HEK293 (cell line): ENCODE results near the gene EN1.

ENCODE experiments used
- CTCF ChIA-PET: fragments of 350-600 bp; formaldehyde crosslinking; extraction: SDS; loops from one replicate; lab custom pipeline; 2021; ENCODE audit warnings: antibody characterized with exemption; lab: Yijun Ruan, JAX
- POLR2A ChIA-PET: fragments of 300-600 bp; formaldehyde crosslinking; extraction: SDS; loops from one replicate; lab custom pipeline; 2020; ENCODE audit warnings: antibody characterized with exemption, inconsistent platforms; lab: Yijun Ruan, JAX
- H3K27ac ChIP-seq: fragments of 200-500 bp; sonication (Bioruptor generic); 2 replicates; pipeline ENCODE4 v1.5.1; 2014; ENCODE audit warnings: low read depth, low read length, control low read depth, inconsistent platforms; ENCODE audit errors: extremely low read depth
- H3K36me3 ChIP-seq, 2 experiments: fragments of 200-500 bp in 1 of 2; sonication (Bioruptor generic) in 1 of 2; 1 replicate in 1 of 2; 2 replicates in 1 of 2; pipeline ENCODE4 v1.5.1; 2014 to 2017; ENCODE audit warnings: inconsistent platforms in 2 of 2, low read length in 2 of 2; ENCODE audit not compliant: control insufficient read depth in 2 of 2, insufficient read depth in 1 of 2
- H3K4me1 ChIP-seq: fragments of 200-500 bp; sonication (Bioruptor generic); 2 replicates; pipeline ENCODE4 v1.5.1; 2014; ENCODE audit warnings: mild to moderate bottlenecking, low read length, inconsistent platforms; ENCODE audit not compliant: control insufficient read depth, insufficient read depth
- H3K4me3 ChIP-seq: 2 replicates; pipeline ENCODE4 v1.5.1; 2011; ENCODE audit warnings: low read depth, mild to moderate bottlenecking, control low read depth, low read length, moderate library complexity
- H3K9me3 ChIP-seq: fragments of 200-500 bp; sonication (Bioruptor generic); 2 replicates; pipeline ENCODE4 v1.5.1; 2014; ENCODE audit warnings: low read depth, low read length, inconsistent platforms; ENCODE audit not compliant: control insufficient read depth, insufficient read depth
- IKZF3 ChIP-seq: fragments of 450-650 bp; IDR thresholded peaks from 2 replicates; pipeline ENCODE4 v1.5.0; 2018; ENCODE audit warnings: missing biosample characterization, mild to moderate bottlenecking, missing genetic modification characterization, moderate library complexity
- SETDB1 ChIP-seq: IDR thresholded peaks from one replicate; pipeline ENCODE4 v1.6.1; 2017; ENCODE audit warnings: mild to moderate bottlenecking, low read length, moderate library complexity, mixed read lengths; ENCODE audit not compliant: insufficient read length
- SP2 ChIP-seq: fragments of 450-650 bp; formaldehyde crosslinking; IDR thresholded peaks from 2 replicates; pipeline ENCODE4 v1.5.1; 2016; ENCODE audit warnings: missing biosample characterization, missing genetic modification characterization
- ZBTB21 ChIP-seq: fragments of 450-650 bp; formaldehyde crosslinking; IDR thresholded peaks from 2 replicates; pipeline ENCODE4 v1.5.1; 2017; ENCODE audit warnings: missing biosample characterization, missing genetic modification characterization
- ZNF155 ChIP-seq: fragments of 450-650 bp; formaldehyde crosslinking; IDR thresholded peaks from 2 replicates; pipeline ENCODE4 v1.5.1; 2016; ENCODE audit warnings: missing biosample characterization, missing genetic modification characterization
- ZNF174 ChIP-seq: fragments of 450-650 bp; formaldehyde crosslinking; IDR thresholded peaks from 2 replicates; pipeline ENCODE4 v1.5.0; 2017; ENCODE audit warnings: missing biosample characterization, mild to moderate bottlenecking, missing genetic modification characterization
- ZNF202 ChIP-seq: fragments of 450-650 bp; formaldehyde crosslinking; IDR thresholded peaks from 2 replicates; pipeline ENCODE4 v1.5.1; 2016; ENCODE audit warnings: missing biosample characterization, missing genetic modification characterization, borderline replicate concordance
- ZNF302 ChIP-seq: fragments of 450-650 bp; formaldehyde crosslinking; IDR thresholded peaks from 2 replicates; pipeline ENCODE4 v1.5.1; 2016; ENCODE audit warnings: missing biosample characterization, missing genetic modification characterization, low read depth
- ZNF366 ChIP-seq: fragments of 450-650 bp; formaldehyde crosslinking; conservative IDR thresholded peaks from 2 replicates; pipeline ENCODE4 v1.5.1; 2016; ENCODE audit warnings: missing biosample characterization, missing genetic modification characterization
- ZNF488 ChIP-seq: fragments of 450-650 bp; formaldehyde crosslinking; IDR thresholded peaks from 2 replicates; pipeline ENCODE4 v1.5.1; 2016; ENCODE audit warnings: missing biosample characterization, missing genetic modification characterization
- ZNF518A ChIP-seq: fragments of 450-650 bp; formaldehyde crosslinking; conservative IDR thresholded peaks from 2 replicates; pipeline ENCODE4 v1.5.1; 2016; ENCODE audit warnings: low read depth, missing biosample characterization, missing genetic modification characterization
- ZNF658 ChIP-seq: fragments of 450-650 bp; formaldehyde crosslinking; IDR thresholded peaks from 2 replicates; pipeline ENCODE4; 2016; ENCODE audit warnings: missing biosample characterization, missing genetic modification characterization
- ZNF843 ChIP-seq: fragments of 450-650 bp; formaldehyde crosslinking; IDR thresholded peaks from 2 replicates; pipeline ENCODE4 v1.5.1; 2016; ENCODE audit warnings: missing biosample characterization, missing genetic modification characterization
- ZXDB ChIP-seq: fragments of 450-650 bp; formaldehyde crosslinking; IDR thresholded peaks from 2 replicates; pipeline ENCODE4 v1.5.1; 2016; ENCODE audit warnings: missing biosample characterization, missing genetic modification characterization
- TF ChIP-seq, protein P1 (sequence below): fragments of 450-650 bp; formaldehyde crosslinking; IDR thresholded peaks from 2 replicates; pipeline ENCODE4 v1.5.1; 2017; ENCODE audit warnings: missing biosample characterization, missing genetic modification characterization

EN1 gene

DNA sequence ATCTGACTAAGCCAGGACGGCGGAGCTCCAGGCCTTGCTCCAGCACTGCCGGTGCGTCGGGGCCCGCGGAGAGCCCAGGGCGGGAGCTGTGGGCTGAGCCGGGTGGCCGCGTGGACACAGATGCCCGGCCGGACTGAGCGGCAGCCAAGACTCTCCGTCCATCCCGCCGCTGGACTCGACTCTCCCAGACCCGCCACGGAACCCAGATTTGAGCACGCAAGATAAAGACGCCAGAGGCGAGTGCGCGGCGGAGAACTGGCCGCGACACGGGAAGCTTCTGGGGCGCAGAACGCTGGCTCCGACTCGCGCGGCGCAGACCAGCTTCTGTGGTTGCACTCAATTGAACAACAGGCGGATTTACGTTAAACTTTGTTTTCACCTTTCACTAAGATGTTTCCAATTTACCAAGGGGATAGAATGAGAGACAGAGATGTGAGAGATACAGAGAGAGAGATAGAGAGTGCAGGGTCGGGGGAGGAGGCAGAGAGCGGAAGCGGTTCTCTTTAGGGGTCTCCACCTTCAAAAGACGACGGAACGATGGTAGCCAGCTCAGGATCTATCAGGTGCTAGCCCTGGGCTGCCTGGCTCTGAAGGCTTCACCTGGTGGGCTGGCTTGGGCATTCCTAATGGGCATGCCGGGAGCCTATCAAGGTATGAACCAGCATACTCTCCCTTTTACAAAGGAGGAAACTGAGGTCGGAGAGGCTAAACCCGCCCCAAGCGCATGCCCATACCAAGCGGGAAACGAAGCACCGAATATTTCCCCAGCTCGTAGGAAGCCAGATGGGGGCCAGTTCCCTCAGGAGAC, 10.4 kb upstream of the EN1 start:
- no peaks in the 10 kb centered on the region for H3K9me3 ChIP-seq
- ChIA-PET POLR2A (no interaction called here), CTCF (interaction anchor here (0.6 to 1.7 kb wide), 2 partner anchors 450 to 636 kb away, joined by 3 to 8 read pairs; no protein-coding TSS in a partner anchor)
- H3K4me3 ChIP-seq: no peak overlapping the region
- H3K27ac ChIP-seq: no peak overlapping the region
- H3K36me3 ChIP-seq: no peaks in the 10 kb centered on the region
- TF ChIP-seq IKZF3 (tag by site-specific recombination) (no peak), SP2 (tag by site-specific recombination) (no peak), ZNF155 (no peak), ZNF302 (tag by site-specific recombination) (no peak), ZNF518A (no peak), SETDB1 (no peak), ZNF488 (tag by site-specific recombination) (no peak), ZNF202 (tag by site-specific recombination) (no peak)
- TF ChIP-seq, protein P1, sequence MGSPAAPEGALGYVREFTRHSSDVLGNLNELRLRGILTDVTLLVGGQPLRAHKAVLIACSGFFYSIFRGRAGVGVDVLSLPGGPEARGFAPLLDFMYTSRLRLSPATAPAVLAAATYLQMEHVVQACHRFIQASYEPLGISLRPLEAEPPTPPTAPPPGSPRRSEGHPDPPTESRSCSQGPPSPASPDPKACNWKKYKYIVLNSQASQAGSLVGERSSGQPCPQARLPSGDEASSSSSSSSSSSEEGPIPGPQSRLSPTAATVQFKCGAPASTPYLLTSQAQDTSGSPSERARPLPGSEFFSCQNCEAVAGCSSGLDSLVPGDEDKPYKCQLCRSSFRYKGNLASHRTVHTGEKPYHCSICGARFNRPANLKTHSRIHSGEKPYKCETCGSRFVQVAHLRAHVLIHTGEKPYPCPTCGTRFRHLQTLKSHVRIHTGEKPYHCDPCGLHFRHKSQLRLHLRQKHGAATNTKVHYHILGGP: no peak
- H3K4me1 ChIP-seq: no peaks in the 10 kb centered on the region

DNA sequence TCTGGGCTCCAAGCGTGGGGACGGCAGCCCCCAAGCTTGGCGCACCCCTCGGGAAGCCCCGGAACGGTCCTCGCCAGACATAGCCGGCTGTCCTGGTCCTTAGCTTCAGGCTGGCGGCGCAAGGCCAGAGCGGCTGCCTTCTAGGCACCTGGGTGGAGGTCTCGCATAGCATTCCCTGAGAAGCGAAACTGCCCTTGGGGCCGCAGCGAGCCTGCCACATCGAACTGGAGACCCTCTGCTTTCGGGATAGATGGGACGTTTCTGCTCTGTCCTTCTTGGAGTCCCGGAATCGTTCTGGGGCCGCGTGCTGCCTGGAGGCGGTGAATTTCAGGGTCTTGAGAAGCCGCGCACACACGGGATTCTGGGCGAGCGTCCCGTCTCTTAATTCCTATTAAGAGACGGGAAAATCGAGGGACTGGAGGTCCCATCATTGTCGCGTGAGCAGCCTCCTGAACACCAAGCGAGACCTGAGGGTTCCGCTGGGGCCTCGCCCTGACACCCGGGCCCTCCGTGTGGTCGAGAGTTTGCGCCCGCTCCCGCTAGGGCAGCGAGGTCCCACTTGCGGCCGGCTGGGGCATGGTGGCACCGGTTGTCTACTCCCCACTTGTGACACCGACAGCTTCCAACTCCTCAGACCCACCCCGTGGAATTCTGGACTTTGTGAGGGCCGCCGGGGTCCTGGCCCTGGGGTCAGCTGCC, 9.7 kb upstream of the EN1 start:
- Histone ChIP-seq H3K27ac (no peak overlapping the region), H3K36me3 (no peaks in the 10 kb centered on the region), H3K4me3 (no peak overlapping the region), H3K9me3 (no peaks in the 10 kb centered on the region), H3K4me1 (no peaks in the 10 kb centered on the region)
- ChIA-PET CTCF (no interaction called here), POLR2A (no interaction called here)
- TF ChIP-seq ZNF843 (tag by site-specific recombination): no peak
- TF ChIP-seq ZXDB (tag by site-specific recombination): no peak
- no peak for TF ChIP-seq ZNF174 (tag by site-specific recombination)
- TF ChIP-seq ZNF366 (tag by site-specific recombination): no peak
- no peak for TF ChIP-seq ZNF658 (tag by site-specific recombination)
- no peak for TF ChIP-seq ZBTB21 (tag by site-specific recombination)
